Thyroid gland (tissue), 4 donors: ENCODE results near the gene MTA3.

ENCODE experiments used
- CTCF ChIP-seq, 6 experiments: fragments of 200-600 bp in 3 of 6; fragments of 450-650 bp in 3 of 6; sonication (generic) in 3 of 6; IDR thresholded peaks; one replicate each; pipeline ENCODE4 v1.5.1; 2016 to 2019; ENCODE audit warnings: antibody characterized with exemption in 6 of 6, mild to moderate bottlenecking in 2 of 6, inconsistent platforms in 1 of 6, moderate library complexity in 1 of 6
- POLR2A ChIP-seq, 2 donors: fragments of 450-650 bp; IDR thresholded peaks; one replicate each; pipeline ENCODE4 v1.6.1; 2017; ENCODE audit warnings: antibody characterized with exemption in 2 of 2, mild to moderate bottlenecking in 2 of 2, moderate library complexity in 1 of 2

- TF ChIP-seq CTCF (IDR thresholded peaks at IDR 0.05) (no peak), POLR2A (IDR thresholded peaks at IDR 0.05) (no peak)
Measured at GRCh38 chr2:42752314-42752713, 183.9 kb downstream of the MTA3 start.
